Trophoblast cell (in vitro differentiated cells and primary cell): ENCODE results near the gene HSF4.

ENCODE experiments used
- DNase-seq, 2 donors: peaks; one replicate each; pipeline ENCODE4 v3.0.0-alpha.2; 2016
- H2AFZ ChIP-seq: 2 replicates; pipeline ENCODE4 v1.6.1; 2013; ENCODE audit warnings: low read length, moderate library complexity, mild to moderate bottlenecking; ENCODE audit not compliant: insufficient read depth, poor library complexity
- H2AK5ac ChIP-seq: 2 replicates; pipeline ENCODE4 v1.6.1; 2013; ENCODE audit warnings: mild to moderate bottlenecking, low read length
- H2BK120ac ChIP-seq: 2 replicates; pipeline ENCODE4 v1.6.1; 2013; ENCODE audit warnings: low read length, mild to moderate bottlenecking, moderate library complexity; ENCODE audit not compliant: insufficient read depth, poor library complexity
- H2BK12ac ChIP-seq: 2 replicates; pipeline ENCODE4 v1.6.1; 2013; ENCODE audit warnings: mild to moderate bottlenecking, low read length, moderate library complexity
- H2BK5ac ChIP-seq: 2 replicates; pipeline ENCODE4 v1.6.1; 2013; ENCODE audit warnings: low read length, low read depth, moderate library complexity, mild to moderate bottlenecking; ENCODE audit not compliant: poor library complexity
- H3K14ac ChIP-seq: 2 replicates; pipeline ENCODE4 v1.6.1; 2013; ENCODE audit warnings: mild to moderate bottlenecking, low read length
- H3K18ac ChIP-seq: 2 replicates; pipeline ENCODE4 v1.6.1; 2013; ENCODE audit warnings: mild to moderate bottlenecking, low read length
- H3K23ac ChIP-seq: 2 replicates; pipeline ENCODE4 v1.6.1; 2013; ENCODE audit warnings: low read length
- H3K27ac ChIP-seq: 2 replicates; pipeline ENCODE4 v1.5.1; 2013; ENCODE audit warnings: low read depth, mild to moderate bottlenecking, inconsistent platforms, low read length, moderate library complexity
- H3K27me3 ChIP-seq: 2 replicates; pipeline ENCODE4 v1.6.1; 2013; ENCODE audit warnings: inconsistent platforms, mild to moderate bottlenecking, low read length, moderate library complexity; ENCODE audit not compliant: insufficient read depth
- H3K36me3 ChIP-seq, 2 experiments: 1 replicate in 1 of 2; 2 replicates in 1 of 2; pipeline ENCODE4 v1.6.1; 2013; ENCODE audit warnings: low read length in 2 of 2, mild to moderate bottlenecking in 2 of 2, moderate library complexity in 1 of 2; ENCODE audit not compliant: insufficient read depth in 2 of 2, control insufficient read depth in 1 of 2
- H3K4ac ChIP-seq: 2 replicates; pipeline ENCODE4 v1.6.1; 2013; ENCODE audit warnings: low read depth, mild to moderate bottlenecking, low read length, moderate library complexity
- H3K4me1 ChIP-seq, 2 experiments: 1 replicate in 1 of 2; 2 replicates in 1 of 2; pipeline ENCODE4 v1.6.1; 2013; ENCODE audit warnings: low read length in 2 of 2, mild to moderate bottlenecking in 2 of 2, moderate library complexity in 1 of 2; ENCODE audit not compliant: insufficient read depth in 2 of 2, control insufficient read depth in 1 of 2
- H3K4me2 ChIP-seq: 2 replicates; pipeline ENCODE4 v1.6.1; 2013; ENCODE audit warnings: inconsistent platforms, mild to moderate bottlenecking, low read length, moderate library complexity
- H3K4me3 ChIP-seq: 2 replicates; pipeline ENCODE4 v1.5.1; 2013; ENCODE audit warnings: mild to moderate bottlenecking, low read depth, low read length, inconsistent platforms
- H3K79me1 ChIP-seq: one replicate; pipeline ENCODE4 v1.6.1; 2013; ENCODE audit warnings: low read length
- H3K79me2 ChIP-seq: 2 replicates; pipeline ENCODE4 v1.6.1; 2013; ENCODE audit warnings: low read length, mild to moderate bottlenecking; ENCODE audit not compliant: control insufficient read depth, insufficient read depth, poor library complexity
- H3K9ac ChIP-seq: 2 replicates; pipeline ENCODE4 v1.6.1; 2013; ENCODE audit warnings: mild to moderate bottlenecking, low read length
- H3K9me3 ChIP-seq: 2 replicates; pipeline ENCODE4 v1.6.1; 2013; ENCODE audit warnings: low read depth, mild to moderate bottlenecking, control low read depth, inconsistent platforms, low read length; ENCODE audit not compliant: insufficient read depth
- H4K12ac ChIP-seq: 2 replicates; pipeline ENCODE4 v1.6.1; 2013; ENCODE audit warnings: low read depth, mild to moderate bottlenecking, low read length, moderate library complexity
- H4K8ac ChIP-seq: 2 replicates; pipeline ENCODE4 v1.6.1; 2013; ENCODE audit warnings: low read depth, mild to moderate bottlenecking, low read length, moderate library complexity
- H4K91ac ChIP-seq: one replicate; pipeline ENCODE4 v1.6.1; 2013; ENCODE audit warnings: low read depth, mild to moderate bottlenecking, low read length, moderate library complexity
- WGBS: extraction: QIAGEN DNeasy Blood & Tissue Kit; methylation state at CpG from one replicate; pipeline ENCODE4 v1.1.7; 2013; ENCODE audit warnings: missing lambda C conversion rate; ENCODE audit not compliant: insufficient read length, insufficient coverage; ENCODE audit errors: extremely low coverage; 5-methylcytosine and 5-hydroxymethylcytosine counted together

The HSF4 gene

GRCh38 chr16:67142342-67142741 is 22.2 kb upstream of the HSF4 start:
- Histone ChIP-seq H2AFZ (no peak overlapping the region), H3K9me3 (peaks cover 2% of the 10 kb centered on the region), H3K4ac (no peak overlapping the region), H3K79me2 (no peaks in the 10 kb centered on the region), H2BK5ac (no peak overlapping the region), H3K27me3 (no peaks in the 10 kb centered on the region), H4K8ac (no peak overlapping the region), H3K4me2 (no peak overlapping the region), H4K12ac (no peak overlapping the region), H3K23ac (no peak overlapping the region), H2BK12ac (no peak overlapping the region), H2AK5ac (no peak overlapping the region), H3K27ac (no peak overlapping the region), H3K4me1 (no peaks in the 10 kb centered on the region), H3K9ac (no peak overlapping the region), H3K4me3 (no peak overlapping the region), H3K14ac (no peak overlapping the region), H3K18ac (no peak overlapping the region), H3K79me1 (no peaks in the 10 kb centered on the region), H3K36me3 (peaks cover 57 to 80% of the 10 kb centered on the region in 2 experiments), H2BK120ac (no peak overlapping the region), H4K91ac (no peak overlapping the region)
- no CpG with 5 or more reads among the region's 9 CpGs for WGBS
- no peak for DNase-seq

GRCh38 chr16:67144943-67145342 is 19.6 kb upstream of the HSF4 start:
- no peak overlapping the region for H3K4me2 ChIP-seq
- no peak overlapping the region for H2AK5ac ChIP-seq
- no peak overlapping the region for H3K18ac ChIP-seq

GRCh38 chr16:67145746-67146145 is 18.8 kb upstream of the HSF4 start:
- DNase-seq, result no peak
- Histone ChIP-seq H2AK5ac (no peak overlapping the region), H4K8ac (no peak overlapping the region), H3K9ac (no peak overlapping the region), H2AFZ (no peak overlapping the region), H4K91ac (no peak overlapping the region), H2BK120ac (no peak overlapping the region), H4K12ac (no peak overlapping the region), H3K36me3 (peaks cover 69 to 73% of the 10 kb centered on the region in 2 experiments), H3K14ac (no peak overlapping the region), H3K4me2 (no peak overlapping the region), H3K79me1 (peaks cover 3% of the 10 kb centered on the region), H2BK5ac (no peak overlapping the region), H3K27me3 (peaks cover 11% of the 10 kb centered on the region), H3K18ac (no peak overlapping the region), H3K9me3 (peaks cover 11% of the 10 kb centered on the region), H3K4me1 (peaks cover 6 to 8% of the 10 kb centered on the region in 2 experiments), H3K27ac (no peak overlapping the region), H3K4ac (no peak overlapping the region), H2BK12ac (no peak overlapping the region), H3K79me2 (no peaks in the 10 kb centered on the region), H3K4me3 (no peak overlapping the region), H3K23ac (no peak overlapping the region)
- WGBS, result no CpG with 5 or more reads among the region's 2 CpGs

More at GRCh38 chr16:67144943-67145342, 19.6 kb upstream of the HSF4 start:
- Histone ChIP-seq H3K27me3 (peaks cover 3% of the 10 kb centered on the region), H4K8ac (no peak overlapping the region), H3K14ac (no peak overlapping the region), H3K79me1 (no peaks in the 10 kb centered on the region), H3K9ac (no peak overlapping the region), H2AFZ (no peak overlapping the region), H3K27ac (no peak overlapping the region), H3K79me2 (no peaks in the 10 kb centered on the region), H3K4ac (no peak overlapping the region), H4K12ac (no peak overlapping the region), H2BK5ac (no peak overlapping the region), H3K9me3 (peaks cover 9% of the 10 kb centered on the region), H2BK12ac (no peak overlapping the region), H3K23ac (no peak overlapping the region), H4K91ac (no peak overlapping the region), H2BK120ac (no peak overlapping the region), H3K4me3 (no peak overlapping the region), H3K4me1 (peaks cover 2% of the 10 kb centered on the region in 2 experiments), H3K36me3 (peaks cover 73 to 79% of the 10 kb centered on the region in 2 experiments)
- WGBS, result no CpG with 5 or more reads among the region's 2 CpGs
- DNase-seq, result no peak

- no peak overlapping the region for H3K9ac ChIP-seq
- H3K4me3 ChIP-seq, result no peak overlapping the region
- peaks cover 60 to 63% of the 10 kb centered on the region in 2 experiments for H3K36me3 ChIP-seq
- no peak overlapping the region for H3K4ac ChIP-seq
- H4K12ac ChIP-seq, result no peak overlapping the region
- no peak overlapping the region for H2BK5ac ChIP-seq
- H3K14ac ChIP-seq, result no peak overlapping the region
- no peak overlapping the region for H3K4me2 ChIP-seq
- H2BK120ac ChIP-seq, result no peak overlapping the region
- H3K23ac ChIP-seq, result no peak overlapping the region
- peaks cover 9% of the 10 kb centered on the region for H3K9me3 ChIP-seq
- H3K18ac ChIP-seq, result no peak overlapping the region
- H2AK5ac ChIP-seq, result no peak overlapping the region
- DNase-seq, result no peak
- no peak overlapping the region for H3K27ac ChIP-seq
- WGBS, result no CpG with 5 or more reads among the region's 7 CpGs
- peaks cover 12% of the 10 kb centered on the region for H3K27me3 ChIP-seq
- H3K79me2 ChIP-seq, result no peaks in the 10 kb centered on the region
- H4K8ac ChIP-seq, result no peak overlapping the region
- H2BK12ac ChIP-seq, result no peak overlapping the region
- no peak overlapping the region for H4K91ac ChIP-seq
- no peak overlapping the region for H2AFZ ChIP-seq
- H3K79me1 ChIP-seq, result peaks cover 6% of the 10 kb centered on the region
- peaks cover 6 to 8% of the 10 kb centered on the region in 2 experiments for H3K4me1 ChIP-seq
Observed at GRCh38 chr16:67146523-67147357, 17.8 kb upstream of the HSF4 start.
